ENCODE results near the gene COL6A3.

COL6A3 gene, protein sequence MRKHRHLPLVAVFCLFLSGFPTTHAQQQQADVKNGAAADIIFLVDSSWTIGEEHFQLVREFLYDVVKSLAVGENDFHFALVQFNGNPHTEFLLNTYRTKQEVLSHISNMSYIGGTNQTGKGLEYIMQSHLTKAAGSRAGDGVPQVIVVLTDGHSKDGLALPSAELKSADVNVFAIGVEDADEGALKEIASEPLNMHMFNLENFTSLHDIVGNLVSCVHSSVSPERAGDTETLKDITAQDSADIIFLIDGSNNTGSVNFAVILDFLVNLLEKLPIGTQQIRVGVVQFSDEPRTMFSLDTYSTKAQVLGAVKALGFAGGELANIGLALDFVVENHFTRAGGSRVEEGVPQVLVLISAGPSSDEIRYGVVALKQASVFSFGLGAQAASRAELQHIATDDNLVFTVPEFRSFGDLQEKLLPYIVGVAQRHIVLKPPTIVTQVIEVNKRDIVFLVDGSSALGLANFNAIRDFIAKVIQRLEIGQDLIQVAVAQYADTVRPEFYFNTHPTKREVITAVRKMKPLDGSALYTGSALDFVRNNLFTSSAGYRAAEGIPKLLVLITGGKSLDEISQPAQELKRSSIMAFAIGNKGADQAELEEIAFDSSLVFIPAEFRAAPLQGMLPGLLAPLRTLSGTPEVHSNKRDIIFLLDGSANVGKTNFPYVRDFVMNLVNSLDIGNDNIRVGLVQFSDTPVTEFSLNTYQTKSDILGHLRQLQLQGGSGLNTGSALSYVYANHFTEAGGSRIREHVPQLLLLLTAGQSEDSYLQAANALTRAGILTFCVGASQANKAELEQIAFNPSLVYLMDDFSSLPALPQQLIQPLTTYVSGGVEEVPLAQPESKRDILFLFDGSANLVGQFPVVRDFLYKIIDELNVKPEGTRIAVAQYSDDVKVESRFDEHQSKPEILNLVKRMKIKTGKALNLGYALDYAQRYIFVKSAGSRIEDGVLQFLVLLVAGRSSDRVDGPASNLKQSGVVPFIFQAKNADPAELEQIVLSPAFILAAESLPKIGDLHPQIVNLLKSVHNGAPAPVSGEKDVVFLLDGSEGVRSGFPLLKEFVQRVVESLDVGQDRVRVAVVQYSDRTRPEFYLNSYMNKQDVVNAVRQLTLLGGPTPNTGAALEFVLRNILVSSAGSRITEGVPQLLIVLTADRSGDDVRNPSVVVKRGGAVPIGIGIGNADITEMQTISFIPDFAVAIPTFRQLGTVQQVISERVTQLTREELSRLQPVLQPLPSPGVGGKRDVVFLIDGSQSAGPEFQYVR (N-terminal part only)

DNA sequence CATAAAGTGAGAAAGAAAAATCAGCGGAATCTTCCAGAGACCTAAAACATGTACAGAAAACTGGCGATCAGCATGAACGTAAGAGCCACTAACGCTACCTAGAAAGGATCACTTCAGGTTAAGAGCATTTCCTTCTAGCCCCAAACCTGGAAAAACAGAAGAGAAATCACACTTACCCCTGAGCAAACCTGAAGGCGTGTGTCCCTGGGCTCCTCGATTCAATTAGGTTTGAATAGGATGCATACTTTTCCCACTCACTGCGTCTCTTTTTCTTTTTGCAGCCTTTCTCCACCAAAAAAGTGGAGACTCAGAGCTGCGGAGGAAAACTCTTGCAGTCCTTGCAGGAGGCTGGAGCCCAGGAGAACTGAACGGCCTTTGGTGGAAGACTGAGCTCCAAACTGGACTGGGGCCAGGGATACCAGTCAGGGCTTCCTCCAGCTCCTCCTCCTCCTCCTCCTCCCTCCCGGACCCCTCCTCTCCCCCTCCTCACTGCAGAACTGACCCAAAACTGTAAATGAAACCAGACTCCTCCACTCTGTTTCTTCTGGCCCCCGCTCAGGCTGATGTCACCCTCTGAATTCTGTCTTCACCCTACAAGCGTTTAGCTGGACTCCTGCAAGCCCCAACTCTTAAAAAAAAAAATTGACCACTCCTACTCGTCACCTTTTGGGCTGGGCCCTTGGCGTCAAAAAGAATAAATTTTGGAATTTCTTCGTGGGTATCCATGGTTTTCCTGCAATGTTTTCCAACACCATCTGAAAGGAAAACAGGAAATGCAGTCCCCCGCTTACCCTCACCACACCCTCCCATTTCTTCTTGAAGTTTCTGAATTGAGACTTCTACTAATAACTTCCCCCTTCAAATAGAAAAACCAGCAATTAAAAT is at the start of gene COL6A3:
TSS of gene COL6A3 (minus strand) at position 388 of the 885 bp plus-strand sequence. CDS start 17,347 bp downstream, outside the sequence.
- DNase-seq, result no peak

DNA sequence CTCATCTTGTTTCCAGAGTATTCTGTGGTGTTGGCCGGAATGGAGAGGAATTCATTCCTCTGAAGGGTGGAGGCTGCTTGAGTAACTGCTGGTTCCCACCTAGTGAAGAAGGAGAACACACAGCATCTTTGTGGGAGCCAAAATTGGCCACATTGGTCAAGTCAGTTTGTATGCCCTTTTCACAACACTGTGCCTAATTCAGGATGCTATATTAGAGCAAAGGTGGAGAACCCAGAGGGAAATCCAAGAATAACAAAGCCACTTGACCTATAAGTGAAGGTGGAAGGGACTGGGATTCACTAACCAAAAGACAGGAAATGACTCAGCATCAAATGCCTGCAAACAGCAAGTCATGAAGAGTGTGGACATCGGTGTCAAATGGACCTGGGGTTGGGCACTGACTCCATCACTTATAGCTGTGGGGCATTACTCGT is 45.8 kb upstream of the COL6A3 start:
- no peak for DNase-seq

DNA sequence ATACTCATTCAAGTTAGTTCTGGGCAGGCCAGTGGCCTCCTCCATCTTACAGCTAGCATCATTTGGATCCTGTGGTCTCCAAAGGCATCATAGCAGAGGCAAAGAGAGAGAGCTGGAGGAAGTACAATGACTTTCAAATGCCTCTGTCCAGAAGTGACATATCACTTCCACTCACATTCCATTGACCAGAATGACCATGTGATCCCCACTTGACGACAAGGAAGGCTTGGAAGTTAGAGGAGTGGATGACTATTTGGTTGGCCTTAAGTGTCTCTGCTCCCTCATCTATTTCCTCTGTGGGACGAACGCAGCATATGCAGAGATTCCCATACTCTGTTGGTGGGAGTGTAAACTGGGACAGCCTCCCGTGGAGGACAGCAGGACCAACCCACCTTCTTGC is 45.3 kb upstream of the COL6A3 start:
- DNase-seq, result no peak

DNA sequence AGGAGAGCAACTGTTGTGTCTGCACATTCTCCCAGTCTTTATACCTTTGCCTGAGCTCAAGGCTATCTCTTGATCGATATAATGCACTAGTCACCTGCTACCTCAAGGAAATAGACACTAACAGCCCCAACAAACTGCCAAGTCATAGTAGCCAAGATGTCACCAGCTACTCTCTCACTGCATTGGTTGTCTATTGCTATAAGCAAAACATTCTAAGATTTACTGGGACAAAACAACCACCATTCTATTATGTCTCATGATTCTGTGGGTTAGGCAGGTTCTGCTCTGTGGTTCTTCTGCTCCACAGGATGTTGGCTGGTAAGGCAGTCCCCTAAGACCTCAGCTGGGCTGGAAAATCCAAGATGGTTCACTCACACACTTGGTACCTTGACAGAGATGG is 44.6 kb upstream of the COL6A3 start:
- DNase-seq, result no peak

DNA sequence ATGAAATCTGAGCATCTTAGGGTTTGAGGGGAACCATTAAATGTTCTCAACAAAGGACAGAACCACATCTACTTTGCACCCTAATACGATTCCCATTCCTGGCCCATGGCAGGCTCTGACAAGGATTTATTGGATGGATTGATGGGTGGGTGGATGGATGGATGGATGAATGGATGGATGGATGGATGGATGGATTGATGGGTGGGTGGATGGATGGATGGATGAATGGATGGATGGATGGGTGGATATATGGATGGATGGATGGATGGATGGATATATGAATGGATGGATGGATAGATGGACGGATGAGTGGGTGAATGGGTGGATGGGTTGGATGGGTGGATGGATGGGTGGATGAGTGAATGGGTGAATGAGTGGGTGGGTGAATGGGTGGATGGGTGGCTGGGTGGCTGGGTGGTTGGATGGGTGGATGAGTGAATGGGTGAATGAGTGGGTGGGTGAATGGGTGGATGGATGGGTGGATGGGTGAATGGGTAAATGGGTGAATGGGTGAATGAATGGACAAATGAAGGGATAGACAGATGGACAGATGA is 43.5 kb upstream of the COL6A3 start:
- DNase-seq, result no peak

DNA sequence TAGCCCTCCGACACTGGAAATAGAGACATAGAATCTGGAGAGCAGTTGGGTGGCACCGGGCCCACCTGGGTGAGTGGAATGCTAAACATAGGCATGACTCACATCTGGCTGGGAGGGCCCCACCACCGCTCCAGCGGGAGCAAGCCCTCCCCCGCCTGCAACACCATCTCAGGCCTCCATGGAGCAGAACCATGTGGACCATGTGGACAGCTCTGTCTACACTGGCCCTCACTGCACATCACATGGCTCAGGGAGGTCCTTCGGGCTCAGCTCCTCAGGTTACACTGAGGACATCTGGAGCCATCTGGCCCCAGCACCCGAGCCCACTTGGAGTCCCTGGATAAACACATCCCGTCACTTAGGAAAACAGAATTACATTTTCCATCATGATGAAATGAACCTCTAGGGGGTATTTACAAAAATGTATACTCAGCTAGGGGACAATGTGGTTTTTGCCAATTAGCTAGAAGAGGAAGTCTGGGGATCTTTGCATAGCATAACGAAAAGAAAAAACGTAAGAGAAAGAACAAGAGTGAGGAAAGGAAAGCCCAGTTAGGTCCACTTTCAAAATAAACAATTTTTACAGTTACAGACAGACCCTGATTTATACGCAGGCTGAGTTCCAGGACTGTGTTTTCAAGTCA is 42.4 kb upstream of the COL6A3 start:
- DNase-seq, result no peak

DNA sequence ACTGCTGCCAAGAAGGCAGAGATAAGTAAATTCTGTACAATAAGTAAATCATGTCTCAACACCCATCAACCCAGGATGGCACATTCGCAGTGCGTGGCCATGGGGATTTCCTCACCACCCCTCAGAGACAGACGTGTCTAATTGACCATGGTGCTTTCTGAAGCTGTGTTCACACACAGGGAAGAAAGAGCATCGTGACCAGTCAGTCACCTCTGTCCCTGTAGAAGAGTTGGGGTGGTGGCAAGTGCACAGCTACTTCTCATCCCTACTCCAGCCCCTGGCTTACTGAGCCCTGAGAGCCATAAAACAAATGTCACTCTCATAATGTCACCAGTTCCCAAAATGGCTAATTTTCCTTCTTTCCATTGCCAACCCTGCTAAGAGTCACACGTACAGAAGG is 41.8 kb upstream of the COL6A3 start:
- no peak for DNase-seq

DNA sequence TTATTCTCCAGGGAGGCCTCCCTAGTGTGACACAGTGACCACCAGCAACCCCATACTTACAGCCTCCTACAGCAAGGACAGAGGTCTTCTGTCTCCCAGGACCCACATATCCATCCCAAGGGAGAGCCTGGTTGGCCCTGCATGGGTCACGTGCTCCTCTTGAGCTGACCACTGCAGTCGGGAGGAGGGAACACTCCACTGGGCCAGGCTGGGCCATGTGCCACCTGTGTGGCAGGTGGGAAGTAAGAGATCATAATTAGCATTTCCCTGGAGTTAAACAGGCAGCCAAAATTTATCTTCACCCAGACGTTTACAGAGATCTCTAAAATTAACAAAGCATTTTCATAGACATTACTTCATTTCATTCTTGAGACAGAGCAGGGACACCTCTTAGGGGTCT is 39.7 kb upstream of the COL6A3 start:
- DNase-seq, result no peak

DNA sequence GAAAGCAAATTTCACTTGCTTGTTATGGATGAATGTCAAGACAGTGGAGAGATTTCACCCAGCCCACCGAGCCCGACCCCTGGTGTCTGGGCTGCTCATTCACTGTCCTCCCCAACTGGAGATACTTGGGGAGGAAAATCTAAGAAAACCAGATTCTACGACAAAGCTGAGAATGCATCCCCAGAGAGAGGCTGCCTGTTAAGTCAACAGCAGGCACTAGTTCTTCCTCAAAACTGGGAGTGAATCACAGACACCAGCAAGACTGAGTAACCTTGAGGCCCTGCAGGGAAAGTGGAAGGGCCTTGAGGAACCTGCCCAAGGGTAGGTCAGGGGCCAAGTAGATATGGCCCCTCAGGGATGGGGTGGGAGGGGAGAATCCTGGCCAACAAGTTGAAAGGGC is 38.9 kb upstream of the COL6A3 start:
- DNase-seq, result no peak

DNA sequence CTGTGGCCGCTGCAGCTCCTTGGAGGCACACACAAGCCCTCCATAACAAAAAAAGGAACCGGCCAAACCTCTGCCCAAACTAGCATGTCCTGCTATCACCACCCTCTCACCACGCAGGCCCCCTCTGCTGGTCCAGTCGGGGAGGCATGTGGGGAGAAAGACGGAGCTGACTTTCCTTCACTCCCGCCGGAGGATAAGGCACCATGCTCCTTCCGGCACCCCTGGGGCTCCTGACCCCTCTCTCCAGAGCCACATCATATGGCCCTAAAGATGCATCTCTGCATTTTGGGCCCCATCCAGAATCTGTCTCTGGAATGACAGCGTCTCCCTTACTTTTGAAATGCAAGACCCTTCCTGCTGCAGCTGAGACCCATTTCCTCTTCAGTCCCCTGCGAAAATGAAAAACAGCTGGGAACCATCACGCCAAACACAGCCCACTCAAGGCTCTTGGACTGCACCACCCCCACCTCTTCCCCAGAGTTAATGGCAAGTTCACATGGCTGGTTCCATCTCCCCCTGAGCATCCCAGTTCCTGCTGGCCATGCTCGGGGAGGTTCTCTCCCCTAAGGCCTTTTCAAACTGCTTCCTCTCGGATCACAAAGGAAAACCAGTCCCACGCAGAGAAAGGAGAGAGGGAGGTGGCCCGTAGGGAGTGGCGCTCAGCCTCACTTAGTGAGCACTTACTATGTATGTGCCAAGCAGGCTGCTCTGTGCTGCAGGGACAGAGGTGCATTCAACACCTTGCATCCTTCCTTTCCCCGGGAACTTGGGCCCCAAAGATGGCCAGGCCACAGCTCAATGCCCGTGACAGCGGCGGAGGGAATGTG is 37.9 kb upstream of the COL6A3 start:
- no peak for DNase-seq

DNA sequence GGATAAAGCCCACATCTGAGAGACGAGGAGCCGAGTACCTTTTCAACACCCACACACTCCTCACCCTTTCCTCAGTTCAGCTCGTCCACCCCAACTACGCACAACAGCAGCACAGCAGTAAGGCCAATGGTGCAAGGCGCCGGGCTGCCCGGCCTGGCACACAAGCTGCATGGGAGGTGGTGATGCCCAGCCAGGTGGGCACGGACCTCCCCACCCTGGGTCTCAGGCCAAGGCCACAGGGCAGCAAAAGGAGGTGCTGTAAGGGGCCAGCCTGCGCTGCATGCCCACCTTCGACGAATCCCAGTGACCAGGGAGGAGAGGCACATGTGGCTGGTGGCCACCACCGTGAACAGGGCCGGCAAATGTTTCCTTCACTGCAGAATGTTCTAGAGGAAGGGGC is 36.6 kb upstream of the COL6A3 start:
- DNase-seq, result no peak

DNA sequence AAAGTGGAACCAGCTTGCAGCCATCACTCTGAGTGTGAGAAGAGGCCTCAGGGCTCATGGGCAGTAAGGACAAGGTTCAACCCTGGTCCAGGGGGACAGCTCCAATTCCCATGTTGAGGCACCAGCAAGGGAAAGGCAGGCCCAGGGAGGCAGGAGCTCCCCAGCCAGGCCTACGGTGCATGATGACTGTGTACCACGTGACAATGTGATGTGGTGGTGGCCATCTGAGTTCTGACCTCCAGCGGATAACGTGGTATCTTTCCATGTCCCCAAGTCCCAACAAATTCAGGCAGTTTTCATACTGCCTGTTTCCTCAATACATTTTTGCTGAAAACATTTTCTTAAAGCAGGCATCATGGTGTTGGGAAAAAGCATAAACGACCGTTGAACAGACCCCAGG is 36.1 kb upstream of the COL6A3 start:
- no peak for DNase-seq

DNA sequence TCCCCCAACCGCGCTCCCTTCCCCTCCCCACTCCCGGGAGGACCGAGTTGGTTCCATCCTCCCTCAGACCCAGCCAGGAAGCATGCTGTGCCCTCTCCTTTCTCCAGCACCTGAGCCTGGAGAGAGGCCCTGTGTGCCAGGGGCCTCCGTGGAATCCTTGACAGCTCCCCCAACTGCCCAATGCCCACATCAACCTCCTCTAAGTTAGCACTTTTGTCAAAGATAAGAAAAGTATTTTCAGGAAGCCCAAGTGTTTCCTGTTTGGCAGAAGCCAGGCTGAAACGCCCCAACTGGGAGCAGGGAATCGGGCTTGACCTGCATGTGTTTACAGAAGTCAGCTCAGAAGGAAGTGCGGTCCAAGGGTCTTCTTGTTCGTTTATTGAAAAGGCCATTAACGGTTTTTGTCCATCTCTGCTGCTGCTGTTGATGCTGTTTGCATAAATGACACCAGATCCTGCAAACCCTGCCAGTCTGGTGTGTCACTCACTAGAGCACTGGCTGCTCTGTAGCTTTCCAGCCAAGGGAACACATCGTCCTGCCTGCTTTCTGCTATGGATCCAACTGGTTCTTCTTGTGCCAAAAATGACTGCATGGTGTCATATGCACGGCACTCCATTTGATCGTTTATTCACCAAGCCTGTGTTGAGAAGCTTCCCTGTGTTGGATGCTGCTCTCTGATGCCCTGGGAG is 35.4 kb upstream of the COL6A3 start:
- DNase-seq, result no peak

DNA sequence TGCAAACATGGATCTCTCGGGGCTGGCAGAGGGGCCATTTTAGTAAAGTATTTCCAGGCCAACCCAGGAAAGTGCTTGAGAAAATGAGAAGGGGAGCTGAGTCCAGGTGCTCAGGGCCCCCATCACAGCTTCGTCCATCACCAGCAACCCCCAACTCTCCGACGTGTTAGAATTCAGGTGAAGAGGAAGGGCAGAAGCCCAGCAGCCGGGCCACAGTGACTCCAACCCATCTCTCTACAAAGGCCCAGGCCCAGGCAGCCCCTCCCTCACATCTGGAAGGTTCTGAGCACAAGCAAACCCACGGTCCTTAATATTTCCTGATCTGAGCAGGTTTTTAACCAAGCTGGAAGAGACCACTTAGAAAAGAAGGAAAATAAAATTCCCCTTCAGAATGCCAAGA is 34.7 kb upstream of the COL6A3 start:
- no peak for DNase-seq

DNA sequence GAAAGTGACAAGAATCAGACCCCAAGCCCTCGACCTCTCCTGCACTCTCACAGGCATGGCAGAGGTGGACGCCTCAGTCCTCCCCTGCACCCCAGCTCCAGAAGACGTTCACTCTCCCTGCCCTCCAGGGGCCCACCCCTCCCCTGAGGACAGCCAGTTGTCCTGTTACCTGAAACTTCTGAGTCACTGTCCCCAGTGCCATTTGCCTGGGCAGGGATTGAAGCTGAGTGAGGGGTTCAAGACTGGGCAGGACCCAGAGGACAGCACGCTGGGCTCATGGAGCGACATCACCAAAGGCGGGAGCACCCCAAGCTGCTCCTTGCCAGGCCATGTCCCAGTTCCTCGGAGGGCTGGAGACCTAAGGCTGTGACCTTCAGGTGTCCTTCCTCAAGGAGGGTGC is 34.2 kb upstream of the COL6A3 start:
- no peak for DNase-seq

DNA sequence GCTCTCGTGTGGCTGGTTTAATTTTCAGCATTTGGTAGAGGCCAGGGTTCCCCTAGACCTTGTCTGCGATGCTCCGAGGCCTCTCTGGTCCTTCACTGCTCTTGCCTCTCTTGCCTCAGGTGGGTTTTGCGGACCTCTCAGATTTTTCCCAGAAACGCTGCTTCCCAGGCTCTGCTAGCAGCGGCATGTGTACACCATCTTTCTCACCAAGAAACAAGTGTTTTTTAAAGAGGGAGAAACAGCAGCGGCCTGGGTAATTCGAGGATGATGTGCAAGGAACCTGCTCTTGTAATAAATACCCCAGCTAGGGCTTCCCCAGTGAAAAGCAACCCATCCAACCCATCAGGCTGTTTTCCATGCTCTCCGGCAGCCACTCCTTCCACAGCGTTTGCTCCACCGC is 33.5 kb upstream of the COL6A3 start:
- DNase-seq, result no peak

DNA sequence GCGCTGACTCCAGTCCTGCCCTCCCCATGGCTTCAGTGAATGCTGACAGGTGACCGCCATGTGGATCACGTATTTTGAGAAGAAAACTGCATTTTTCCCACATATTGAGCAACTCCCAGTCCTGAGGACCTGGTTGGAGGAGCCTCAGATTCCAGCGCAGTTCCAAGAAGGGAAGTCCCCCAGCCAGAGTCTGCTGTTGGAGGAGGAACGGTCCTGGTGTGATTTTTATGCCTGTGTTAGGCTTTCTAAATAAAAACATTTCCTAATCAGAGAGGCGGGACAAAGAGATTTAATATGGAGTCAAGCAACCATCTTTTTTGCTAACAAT is 32.3 kb upstream of the COL6A3 start:
- no peak for DNase-seq

DNA sequence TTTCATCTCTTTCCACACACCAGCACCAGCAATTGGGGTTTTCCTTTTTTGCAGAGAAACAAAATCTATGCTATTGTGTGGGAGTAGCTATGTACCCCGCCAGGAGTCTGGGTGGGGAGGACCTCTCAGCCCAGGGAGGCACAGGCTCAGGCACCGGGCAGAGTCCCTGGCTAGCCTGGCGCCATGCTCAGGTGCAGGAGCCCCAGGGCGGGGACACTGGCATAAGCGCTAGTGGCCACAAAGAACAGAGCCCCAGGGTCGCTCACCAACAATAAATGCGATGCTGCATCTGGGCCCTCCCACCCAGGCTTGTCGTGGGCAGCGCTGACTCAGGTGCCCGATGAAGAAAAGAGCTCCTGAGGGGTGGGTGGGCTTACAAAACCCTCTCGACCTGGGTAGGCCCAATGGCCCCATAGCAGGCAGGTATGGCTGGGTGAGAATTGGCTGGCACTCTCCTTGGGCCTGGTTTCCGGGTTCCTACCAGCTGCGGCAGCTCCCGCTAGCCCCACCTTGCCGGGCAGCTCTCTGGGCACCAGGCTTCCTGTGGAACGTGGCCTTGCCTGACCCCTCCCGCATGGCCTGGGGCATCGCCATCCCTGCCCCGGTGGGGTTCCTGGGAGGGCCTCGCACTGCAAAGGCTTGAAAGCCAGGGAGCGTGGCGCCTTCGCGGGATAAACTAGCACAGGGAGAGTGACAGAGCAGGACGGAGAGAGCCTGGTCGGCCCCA is 31.8 kb upstream of the COL6A3 start:
- no peak for DNase-seq

DNA sequence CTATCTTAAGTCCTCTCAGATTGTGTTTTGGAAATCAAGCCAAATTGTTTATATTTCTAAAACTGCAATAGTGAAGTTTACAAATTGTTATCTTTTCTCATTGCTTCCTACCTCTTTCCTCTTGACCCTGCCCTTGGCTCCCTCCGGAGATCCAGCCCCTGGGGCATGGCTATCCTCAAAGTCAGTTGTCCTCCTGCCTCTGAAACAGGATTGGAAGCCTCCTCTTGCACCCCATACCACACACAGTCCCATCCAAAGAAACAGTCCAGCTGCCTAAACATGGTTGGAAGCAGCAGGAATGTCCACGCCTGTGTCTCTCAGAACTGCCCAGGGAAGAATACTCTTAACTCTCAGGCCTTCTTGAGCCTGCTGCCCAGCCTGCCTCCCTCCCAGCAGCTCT is 30.1 kb upstream of the COL6A3 start:
- DNase-seq, result no peak
